Osteoblast (primary cell): ENCODE data around the gene ATP6V0E1. TPM values are rescaled to one million over a fixed set of nuclear protein-coding genes. Genes with fewer than 3 reads are reported as not detected.
"Not testable (repeated sequence)": the region's sequence is repeated elsewhere in the genome, so short reads cannot be mapped to it uniquely, and the experiment has no call there.

Source experiments
- DNase-seq: peaks from one replicate; pipeline ENCODE4 v3.0.0; 2011; ENCODE audit warnings: low spot score, mixed read lengths; ENCODE audit not compliant: insufficient read length; ENCODE audit errors: missing footprints
- H2AFZ ChIP-seq: 2 replicates; pipeline ENCODE4 v1.6.0; 2011; ENCODE audit warnings: mild to moderate bottlenecking, low read length
- H3K27ac ChIP-seq: 2 replicates; pipeline ENCODE4 v1.5.1; 2011; ENCODE audit warnings: mild to moderate bottlenecking, low read depth, low read length, moderate library complexity
- H3K27me3 ChIP-seq: 2 replicates; pipeline ENCODE4 v1.6.0; 2012; ENCODE audit warnings: mild to moderate bottlenecking, control low read depth, inconsistent platforms, low read length, moderate library complexity; ENCODE audit not compliant: insufficient read depth
- H3K36me3 ChIP-seq: 2 replicates; pipeline ENCODE4 v1.5.1; 2011; ENCODE audit warnings: mild to moderate bottlenecking, low read length, control low read depth, moderate library complexity; ENCODE audit not compliant: insufficient read depth
- H3K4me1 ChIP-seq: 2 replicates; pipeline ENCODE4 v1.5.1; 2011; ENCODE audit warnings: mild to moderate bottlenecking, low read length, control low read depth, moderate library complexity; ENCODE audit not compliant: insufficient read depth
- H3K4me2 ChIP-seq: 2 replicates; pipeline ENCODE4 v1.6.0; 2011; ENCODE audit warnings: mild to moderate bottlenecking, low read length; ENCODE audit not compliant: insufficient read depth
- H3K4me3 ChIP-seq: fragments of 200-600 bp; sonication (generic); 3 replicates; pipeline ENCODE4 v1.5.1; 2012; ENCODE audit warnings: mild to moderate bottlenecking, low read length, inconsistent platforms; ENCODE audit not compliant: insufficient read depth
- H3K79me2 ChIP-seq: 2 replicates; pipeline ENCODE4 v1.6.0; 2012; ENCODE audit warnings: mild to moderate bottlenecking, low read length, control low read depth, inconsistent platforms; ENCODE audit not compliant: insufficient read depth
- H3K9me3 ChIP-seq: 2 replicates; pipeline ENCODE4 v1.5.1; 2011; ENCODE audit warnings: low read depth, low read length, control low read depth
- H4K20me1 ChIP-seq: 2 replicates; pipeline ENCODE4 v1.6.0; 2012; ENCODE audit warnings: mild to moderate bottlenecking, low read length, control low read depth; ENCODE audit not compliant: insufficient read depth
- CTCF ChIP-seq: IDR thresholded peaks from 2 replicates; pipeline ENCODE4 v1.5.1; 2011; ENCODE audit warnings: mild to moderate bottlenecking, low read depth, low read length, moderate library complexity; ENCODE audit errors: extremely low read depth
- total RNA-seq: library from RNA; depleted of rRNA; stranded (reverse); fragments of >200 nt; gene quantifications from 2 replicates; pipeline ENCODE4 v1.2.3, GENCODE V29; 2012

ATP6V0E1 gene
- total RNA-seq, 1 donor, result 177 TPM

- no peaks in the 10 kb centered on the region for H3K27me3 ChIP-seq
- no peaks in the 10 kb centered on the region for H3K9me3 ChIP-seq
- no peak overlapping the region for H3K27ac ChIP-seq
- DNase-seq, result no peak
- no peak overlapping the region for H3K4me2 ChIP-seq
- peaks cover 9% of the 10 kb centered on the region for H3K4me1 ChIP-seq
- no peak overlapping the region for H3K4me3 ChIP-seq
- peaks cover 7% of the 10 kb centered on the region for H3K36me3 ChIP-seq
- no peak for TF ChIP-seq CTCF
- H2AFZ ChIP-seq, result no peak overlapping the region
- H4K20me1 ChIP-seq, result peaks cover 11% of the 10 kb centered on the region
- H3K79me2 ChIP-seq, result peaks cover 74% of the 10 kb centered on the region
Observed at GRCh38 chr5:173027905-173028304, 44.3 kb downstream of the ATP6V0E1 start.

GRCh38 chr5:173028811-173029327 is 45.3 kb downstream of the ATP6V0E1 start:
- peak overlapping the region; percentile 4 for H3K27ac ChIP-seq
- peaks cover 15% of the 10 kb centered on the region for H4K20me1 ChIP-seq
- no peak overlapping the region for H2AFZ ChIP-seq
- TF ChIP-seq CTCF, result no peak
- peaks cover 9% of the 10 kb centered on the region for H3K4me1 ChIP-seq
- no peaks in the 10 kb centered on the region for H3K27me3 ChIP-seq
- peaks cover 75% of the 10 kb centered on the region for H3K79me2 ChIP-seq
- H3K9me3 ChIP-seq, result no peaks in the 10 kb centered on the region
- H3K4me3 ChIP-seq, result no peak overlapping the region
- peaks cover 5% of the 10 kb centered on the region for H3K36me3 ChIP-seq
- DNase-seq, result no peak
- H3K4me2 ChIP-seq, result peak overlapping the region; percentile 1

GRCh38 chr5:173029499-173029921 is 45.9 kb downstream of the ATP6V0E1 start:
- H3K79me2 ChIP-seq, result peaks cover 76% of the 10 kb centered on the region
- TF ChIP-seq CTCF, result no peak
- peak overlapping the region; percentile 1 for H3K4me2 ChIP-seq
- H3K9me3 ChIP-seq, result no peaks in the 10 kb centered on the region
- no peak for DNase-seq
- H2AFZ ChIP-seq, result no peak overlapping the region
- H3K27ac ChIP-seq, result peak overlapping the region; percentile 4
- peaks cover 9% of the 10 kb centered on the region for H3K4me1 ChIP-seq
- H3K4me3 ChIP-seq, result no peak overlapping the region
- peaks cover 15% of the 10 kb centered on the region for H4K20me1 ChIP-seq
- peaks cover 11% of the 10 kb centered on the region for H3K36me3 ChIP-seq
- no peaks in the 10 kb centered on the region for H3K27me3 ChIP-seq

- H3K79me2 ChIP-seq, result peaks cover 66% of the 10 kb centered on the region
- H3K27me3 ChIP-seq, result not testable (repeated sequence)
- peaks cover 25% of the 10 kb centered on the region for H3K36me3 ChIP-seq
Observed at GRCh38 chr5:173032096-173032495, 48.5 kb downstream of the ATP6V0E1 start.

More at GRCh38 chr5:173032096-173032495, 48.5 kb downstream of the ATP6V0E1 start:
- H3K4me2 ChIP-seq, H3K27ac ChIP-seq, H2AFZ ChIP-seq, H3K9me3 ChIP-seq, DNase-seq, H3K4me3 ChIP-seq: not testable (repeated sequence)
- Histone ChIP-seq H3K4me1 (peaks cover 16% of the 10 kb centered on the region), H4K20me1 (peaks cover 18% of the 10 kb centered on the region)
